ENCODE measurements around the gene CAMK2N2.
"Not testable (repeated sequence)": the region's sequence is repeated elsewhere in the genome, so short reads cannot be mapped to it uniquely, and the experiment has no call there.

The CAMK2N2 gene

GRCh38 chr3:184275381-184275701 lies 14.0 kb upstream of the CAMK2N2 start:
- DNase-seq (ENCODE audit: low read depth in 2 of 3, low spot score in 1 of 3) = no peak

DNA sequence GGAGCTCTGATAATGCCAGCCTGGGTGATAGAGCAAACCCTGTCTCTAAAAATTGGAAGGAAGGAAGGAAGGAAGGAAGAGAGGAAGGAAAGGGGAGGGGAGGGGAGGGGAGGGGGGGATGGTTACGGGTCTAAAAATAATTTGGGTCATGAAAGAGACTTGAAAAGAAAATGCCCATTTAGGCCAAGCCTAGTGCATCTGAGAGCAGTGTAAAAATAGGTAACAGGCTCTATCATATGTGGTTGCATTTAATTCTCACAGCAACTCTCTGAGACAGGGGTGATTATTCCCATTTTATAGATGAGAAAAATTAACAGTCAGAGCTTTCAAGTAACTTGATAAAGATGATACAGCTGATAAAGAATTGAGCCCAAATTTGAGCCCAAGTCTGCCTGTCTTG lies 10.9 kb upstream of the CAMK2N2 start:
- no peak for DNase-seq (ENCODE audit: low read depth in 2 of 3, low spot score in 1 of 3)

DNA sequence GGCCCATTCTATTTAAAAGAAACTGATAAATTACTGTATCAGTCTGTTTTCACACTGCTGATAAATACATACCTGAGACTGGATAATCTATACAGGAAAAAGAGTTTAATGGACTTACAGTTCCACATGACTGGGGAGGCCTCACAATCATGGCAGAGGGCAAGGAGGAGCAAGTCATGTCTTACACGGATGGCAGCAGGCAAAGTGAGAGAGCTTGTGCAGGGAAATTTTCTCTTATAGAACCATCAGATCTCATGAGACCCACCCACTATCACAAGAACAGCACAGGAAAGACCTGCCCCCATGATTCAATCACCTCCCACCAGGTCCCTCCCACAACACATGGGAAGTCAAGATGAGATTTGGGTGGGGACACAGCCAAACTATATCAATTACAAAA lies 5.9 kb upstream of the CAMK2N2 start:
- not testable (repeated sequence) for DNase-seq (ENCODE audit: low read depth in 2 of 3, low spot score in 1 of 3)

- no peak for DNase-seq (ENCODE audit: low read depth in 2 of 3, low spot score in 1 of 3)
Measured at GRCh38 chr3:184262764-184263179, 1.4 kb upstream of the CAMK2N2 start.

GRCh38 chr3:184261854-184262763 lies 756 bp upstream of the CAMK2N2 start:
- no peak for DNase-seq (ENCODE audit: low read depth in 2 of 3, low spot score in 1 of 3)

DNA sequence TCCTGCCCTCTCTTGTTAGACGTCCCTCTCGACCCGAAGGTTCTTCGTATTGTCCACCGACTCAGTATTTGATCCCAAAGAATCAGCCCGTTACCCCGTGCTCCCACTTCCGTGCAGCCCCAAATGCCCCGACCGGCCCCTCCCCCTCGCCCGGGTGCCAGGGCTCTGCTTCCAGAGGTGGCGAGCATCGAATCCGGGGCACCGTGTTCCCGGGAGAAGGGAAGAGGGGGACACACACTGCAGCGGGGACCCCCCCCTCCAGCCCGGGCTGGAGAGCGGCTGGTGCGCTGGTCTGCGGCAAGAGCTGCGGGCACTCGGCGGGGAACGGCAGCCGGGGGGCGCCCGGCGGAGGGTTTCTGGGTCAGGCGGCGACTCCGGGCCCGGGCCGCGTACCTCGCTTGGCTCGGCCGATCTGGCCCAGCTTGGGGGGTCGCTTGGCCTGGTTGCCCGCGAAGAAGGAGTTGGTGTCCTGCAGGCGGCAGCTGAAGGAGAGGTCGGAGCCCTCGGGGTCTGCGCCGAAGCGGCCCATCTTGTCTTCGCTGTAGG lies 556 bp downstream of the CAMK2N2 start:
- DNase-seq (ENCODE audit: low read depth in 2 of 3, low spot score in 1 of 3) = no peak

- DNase-seq (ENCODE audit: low read depth in 2 of 3, low spot score in 1 of 3) = peak in 1 of 3 donors; percentile 24
Measured at GRCh38 chr3:184259878-184260723, 1.3 kb downstream of the CAMK2N2 start.

DNA sequence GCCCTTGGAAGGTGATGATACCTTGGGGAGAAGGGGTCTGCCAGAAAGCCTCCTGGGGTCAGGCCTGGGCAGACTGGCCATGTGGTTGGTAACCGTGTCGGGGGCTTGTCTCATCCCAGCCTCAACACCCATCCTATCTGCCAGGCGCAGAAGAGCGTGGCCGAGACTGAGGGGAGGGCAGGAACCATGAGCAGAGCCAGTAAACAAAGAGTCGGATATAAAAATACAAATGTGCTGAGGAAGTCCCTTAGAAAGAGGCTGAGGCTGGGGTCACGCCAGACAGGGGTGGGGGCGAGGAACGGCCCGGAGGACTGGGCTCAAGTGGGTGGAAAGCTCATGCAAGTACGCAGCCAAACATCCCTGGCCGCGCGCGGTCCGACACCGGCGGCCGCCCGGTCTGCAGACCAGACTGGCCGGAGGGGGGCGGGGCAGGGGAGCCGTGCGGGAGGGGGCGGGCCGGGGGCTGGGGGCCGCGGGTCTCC lies 1.9 kb downstream of the CAMK2N2 start:
- DNase-seq (ENCODE audit: low read depth in 2 of 3, low spot score in 1 of 3) = no peak

GRCh38 chr3:184258926-184259325 lies 2.4 kb downstream of the CAMK2N2 start:
- DNase-seq (ENCODE audit: low read depth in 2 of 3, low spot score in 1 of 3) = no peak

DNA sequence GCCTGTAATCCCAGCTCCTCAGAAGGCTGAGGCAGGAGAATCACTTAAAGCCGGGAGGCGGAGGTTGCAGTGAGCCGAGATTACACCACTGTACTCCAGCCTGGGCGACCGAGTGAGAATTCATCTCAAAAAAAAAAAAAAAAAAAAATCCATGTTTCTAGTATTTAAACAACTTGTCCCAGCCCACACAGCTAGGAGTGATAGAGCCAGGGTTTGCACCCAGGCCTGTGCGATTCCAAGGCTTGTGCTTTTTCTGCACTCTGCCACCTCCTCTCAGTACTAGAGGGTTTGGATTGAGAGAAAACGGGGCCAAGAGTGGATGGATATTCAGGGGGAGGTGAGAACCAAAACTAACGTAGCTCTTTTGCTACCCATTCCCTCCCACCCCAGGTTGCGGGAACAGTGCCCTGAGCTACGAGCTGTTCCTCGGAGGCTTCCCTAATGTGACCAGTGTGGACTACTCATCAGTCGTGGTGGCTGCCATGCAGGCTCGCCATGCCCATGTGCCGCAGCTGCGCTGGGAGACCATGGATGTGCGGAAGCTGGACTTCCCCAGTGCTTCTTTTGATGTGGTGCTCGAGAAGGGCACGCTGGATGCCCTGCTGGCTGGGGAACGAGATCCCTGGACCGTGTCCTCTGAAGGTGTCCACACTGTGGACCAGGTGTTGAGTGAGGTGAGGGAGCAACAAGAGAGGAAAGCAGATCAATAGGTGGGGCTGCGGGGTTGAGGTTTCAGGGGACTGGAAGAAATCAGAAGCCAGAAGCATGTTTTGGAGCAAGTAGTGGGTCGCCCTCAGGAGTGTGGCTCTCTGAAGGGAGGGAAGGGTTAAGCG lies 4.1 kb downstream of the CAMK2N2 start:
- no peak for DNase-seq (ENCODE audit: low read depth in 2 of 3, low spot score in 1 of 3)

GRCh38 chr3:184255291-184256039 lies 5.9 kb downstream of the CAMK2N2 start:
- DNase-seq (ENCODE audit: low read depth in 2 of 3, low spot score in 1 of 3) = peak in 1 of 3 donors; percentile 23

DNA sequence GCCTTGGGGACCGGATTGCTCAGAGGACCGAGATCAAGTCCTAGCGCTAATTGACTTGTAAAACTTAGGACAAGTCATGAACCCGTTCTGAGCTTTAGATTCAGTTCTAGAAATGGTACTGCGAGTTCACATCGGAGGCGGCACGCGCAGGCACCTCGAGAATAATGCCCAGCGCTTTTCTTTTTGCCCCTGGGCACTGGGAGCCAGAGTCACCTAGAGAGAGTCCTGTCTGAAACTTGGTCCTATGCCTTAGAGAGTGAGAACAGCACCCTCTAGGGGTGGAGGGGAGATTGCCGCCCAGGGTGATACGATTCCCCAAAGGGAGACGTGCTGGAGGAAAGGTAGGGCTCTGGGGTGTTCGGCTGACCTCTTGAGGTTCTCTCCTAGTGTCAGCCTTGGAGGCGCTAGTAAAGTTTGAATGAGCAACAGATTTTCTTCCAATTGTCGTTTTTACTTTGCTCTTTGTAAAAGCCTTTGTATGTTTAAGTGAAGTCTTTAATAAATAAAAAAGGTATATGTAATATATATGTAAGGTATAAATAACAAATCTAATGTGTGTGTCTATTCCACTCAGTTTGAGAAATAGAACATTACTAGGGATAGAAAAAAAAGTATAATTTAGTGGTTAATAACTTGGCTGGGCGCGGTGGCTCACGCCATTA lies 11.1 kb downstream of the CAMK2N2 start:
- DNase-seq (ENCODE audit: low read depth in 2 of 3, low spot score in 1 of 3) = peak; percentile 86 to 98 (median 87)

- DNase-seq (ENCODE audit: low read depth in 2 of 3, low spot score in 1 of 3) = peak; percentile 90 to 95 (median 95)
Measured at GRCh38 chr3:184249412-184250166, 11.8 kb downstream of the CAMK2N2 start, which contains the start of gene EEF1AKMT4. Gene EEF1AKMT4, plus strand, starts transcription at chr3:184249672. Its CDS starts 23 bp downstream, at chr3:184249695.

GRCh38 chr3:184248454-184249411 lies 12.6 kb downstream of the CAMK2N2 start, which contains the start of gene ALG3:
Gene ALG3, minus strand, starts transcription at chr3:184248962. Its CDS starts 22 bp downstream, at chr3:184248940.
- DNase-seq (ENCODE audit: low read depth in 2 of 3, low spot score in 1 of 3) = peak; percentile 82 to 87 (median 82)

- DNase-seq (ENCODE audit: low read depth in 2 of 3, low spot score in 1 of 3) = no peak
Measured at GRCh38 chr3:184242297-184242685, 19.1 kb downstream of the CAMK2N2 start.

DNA sequence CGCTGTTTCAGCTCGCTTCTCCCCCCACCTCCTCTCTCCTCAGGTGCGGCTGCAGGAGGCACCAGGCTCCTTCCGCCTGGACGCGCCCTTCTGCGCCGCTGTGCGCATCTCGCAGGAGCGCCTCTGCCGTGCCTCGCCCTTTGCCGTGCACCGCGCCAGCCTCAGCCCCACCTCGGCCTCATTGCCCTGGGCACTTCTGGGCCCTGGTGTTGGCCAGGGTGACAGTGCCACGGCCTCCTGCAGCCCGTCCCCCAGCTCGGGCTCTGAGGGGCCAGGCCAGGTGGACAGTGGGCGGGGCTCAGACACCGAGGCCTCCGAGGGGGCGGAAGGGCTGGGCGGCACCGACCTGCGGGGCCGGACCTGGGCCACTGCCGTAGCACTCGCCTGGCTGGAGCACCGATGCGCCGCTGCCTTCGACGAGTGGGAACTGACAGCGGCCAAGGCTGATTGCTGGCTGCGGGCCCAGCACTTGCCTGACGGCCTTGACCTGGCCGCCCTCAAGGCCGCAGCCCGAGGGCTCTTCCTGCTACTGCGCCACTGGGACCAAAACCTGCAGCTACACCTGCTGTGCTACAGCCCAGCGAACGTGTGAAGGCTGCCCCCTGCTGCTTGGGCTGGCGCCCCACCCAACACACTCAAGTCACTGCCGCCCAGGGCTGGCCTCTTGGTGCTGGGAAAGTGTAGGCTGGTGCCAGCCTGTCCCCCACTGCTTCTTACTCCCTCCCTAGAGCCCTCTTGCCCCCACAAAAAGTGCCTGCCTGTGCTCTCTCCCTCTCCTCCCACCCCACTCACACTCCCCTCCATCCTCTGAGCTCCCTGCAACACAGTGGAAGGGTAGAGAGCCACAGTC lies 19.7 kb downstream of the CAMK2N2 start:
- no peak for DNase-seq (ENCODE audit: low read depth in 2 of 3, low spot score in 1 of 3)

- DNase-seq (ENCODE audit: low read depth in 2 of 3, low spot score in 1 of 3) = no peak
Measured at GRCh38 chr3:184241141-184241446, 20.3 kb downstream of the CAMK2N2 start.
